ENCODE results near the gene GRM5.

Gene GRM5

GRCh38 chr11:88739524-88739923 lies 326.3 kb downstream of the GRM5 start:
- DNase-seq (ENCODE audit: low read depth in 1 of 2, low spot score in 1 of 2) = no peak

- DNase-seq (ENCODE audit: low read depth in 1 of 2, low spot score in 1 of 2) = no peak
Measured at GRCh38 chr11:88709567-88709966, 356.2 kb downstream of the GRM5 start.

GRCh38 chr11:88704485-88704884 lies 361.3 kb downstream of the GRM5 start:
- DNase-seq (ENCODE audit: low read depth in 1 of 2, low spot score in 1 of 2) = no peak

GRCh38 chr11:88701816-88702215 lies 364.0 kb downstream of the GRM5 start:
- DNase-seq (ENCODE audit: low read depth in 1 of 2, low spot score in 1 of 2) = no peak

- no peak for DNase-seq (ENCODE audit: low read depth in 1 of 2, low spot score in 1 of 2)
Measured at GRCh38 chr11:88697139-88697538, 368.6 kb downstream of the GRM5 start.

GRCh38 chr11:88695689-88696414 lies 369.9 kb downstream of the GRM5 start:
- no peak for DNase-seq (ENCODE audit: low read depth in 1 of 2, low spot score in 1 of 2)

GRCh38 chr11:88692306-88693086 lies 373.3 kb downstream of the GRM5 start:
- DNase-seq (ENCODE audit: low read depth in 1 of 2, low spot score in 1 of 2) = no peak

GRCh38 chr11:88689548-88690240 lies 376.1 kb downstream of the GRM5 start:
- DNase-seq (ENCODE audit: low read depth in 1 of 2, low spot score in 1 of 2) = no peak

GRCh38 chr11:88683024-88683423 lies 382.8 kb downstream of the GRM5 start:
- DNase-seq (ENCODE audit: low read depth in 1 of 2, low spot score in 1 of 2) = no peak

GRCh38 chr11:88680806-88681205 lies 385.0 kb downstream of the GRM5 start:
- no peak for DNase-seq (ENCODE audit: low read depth in 1 of 2, low spot score in 1 of 2)

GRCh38 chr11:88666364-88666763 lies 399.4 kb downstream of the GRM5 start:
- DNase-seq (ENCODE audit: low read depth in 1 of 2, low spot score in 1 of 2) = no peak

GRCh38 chr11:88657076-88657738 lies 408.6 kb downstream of the GRM5 start:
- no peak for DNase-seq (ENCODE audit: low read depth in 1 of 2, low spot score in 1 of 2)

- DNase-seq (ENCODE audit: low read depth in 1 of 2, low spot score in 1 of 2) = no peak
Measured at GRCh38 chr11:88656283-88656682, 409.5 kb downstream of the GRM5 start.

GRCh38 chr11:88655656-88656055 lies 410.1 kb downstream of the GRM5 start:
- no peak for DNase-seq (ENCODE audit: low read depth in 1 of 2, low spot score in 1 of 2)

GRCh38 chr11:88655196-88655595 lies 410.6 kb downstream of the GRM5 start:
- DNase-seq (ENCODE audit: low read depth in 1 of 2, low spot score in 1 of 2) = no peak

- no peak for DNase-seq (ENCODE audit: low read depth in 1 of 2, low spot score in 1 of 2)
Measured at GRCh38 chr11:88651556-88651955, 414.2 kb downstream of the GRM5 start.

- no peak for DNase-seq (ENCODE audit: low read depth in 1 of 2, low spot score in 1 of 2)
Measured at GRCh38 chr11:88644724-88645123, 421.1 kb downstream of the GRM5 start.

- DNase-seq (ENCODE audit: low read depth in 1 of 2, low spot score in 1 of 2) = no peak
Measured at GRCh38 chr11:88632163-88632562, 433.6 kb downstream of the GRM5 start.

GRCh38 chr11:88631497-88631896 lies 434.3 kb downstream of the GRM5 start:
- DNase-seq (ENCODE audit: low read depth in 1 of 2, low spot score in 1 of 2) = no peak

GRCh38 chr11:88629496-88629895 lies 436.3 kb downstream of the GRM5 start:
- DNase-seq (ENCODE audit: low read depth in 1 of 2, low spot score in 1 of 2) = no peak

- no peak for DNase-seq (ENCODE audit: low read depth in 1 of 2, low spot score in 1 of 2)
Measured at GRCh38 chr11:88626216-88626615, 439.6 kb downstream of the GRM5 start.
